ENCODE results near the gene ZNF764.
"Not testable (repeated sequence)": the region's sequence is repeated elsewhere in the genome, so short reads cannot be mapped to it uniquely, and the experiment has no call there.

Gene ZNF764

GRCh38 chr16:30548416-30549253 lies 9.5 kb downstream of the ZNF764 start:
- Histone ChIP-seq H3K4me2 (ENCODE audit: low read length) (no peak overlapping the region), H3K9me3 (ENCODE audit: control insufficient read depth, low read length) (no peaks in the 10 kb centered on the region), H2AFZ (no peak overlapping the region), H3K4me3 (ENCODE audit: low read depth, low read length) (no peak overlapping the region), H3K4me1 (peaks cover 3% of the 10 kb centered on the region), H3K9ac (no peak overlapping the region), H3K27me3 (ENCODE audit: control insufficient read depth, insufficient read depth, low read length) (no peaks in the 10 kb centered on the region), H3K79me2 (peaks cover 12% of the 10 kb centered on the region), H3K36me3 (ENCODE audit: control insufficient read depth, insufficient read depth, low read length) (no peaks in the 10 kb centered on the region), H3K27ac (no peak overlapping the region)
- no peak for TF ChIP-seq CTCF (IDR thresholded peaks at IDR 0.05)

GRCh38 chr16:30546115-30546514 lies 12.1 kb downstream of the ZNF764 start:
- Histone ChIP-seq H3K9ac (no peak overlapping the region), H3K27ac (no peak overlapping the region)

GRCh38 chr16:30543067-30543466 lies 15.1 kb downstream of the ZNF764 start:
- Histone ChIP-seq H3K9me3 (ENCODE audit: control insufficient read depth, low read length) (no peaks in the 10 kb centered on the region), H3K4me1 (no peaks in the 10 kb centered on the region), H2AFZ (no peak overlapping the region), H3K27me3 (ENCODE audit: control insufficient read depth, insufficient read depth, low read length) (no peaks in the 10 kb centered on the region), H3K79me2 (peaks cover 26% of the 10 kb centered on the region), H3K4me3 (ENCODE audit: low read depth, low read length) (no peak overlapping the region), H3K27ac (no peak overlapping the region), H3K36me3 (ENCODE audit: control insufficient read depth, insufficient read depth, low read length) (no peaks in the 10 kb centered on the region), H3K4me2 (ENCODE audit: low read length) (no peak overlapping the region), H3K9ac (no peak overlapping the region)
- no peak for TF ChIP-seq CTCF (IDR thresholded peaks at IDR 0.05)

More at GRCh38 chr16:30546115-30546514, 12.1 kb downstream of the ZNF764 start:
- Histone ChIP-seq H3K27me3 (ENCODE audit: control insufficient read depth, insufficient read depth, low read length) (no peaks in the 10 kb centered on the region), H3K4me2 (ENCODE audit: low read length) (no peak overlapping the region), H3K4me1 (no peaks in the 10 kb centered on the region), H2AFZ (no peak overlapping the region), H3K9me3 (ENCODE audit: control insufficient read depth, low read length) (no peaks in the 10 kb centered on the region), H3K4me3 (ENCODE audit: low read depth, low read length) (no peak overlapping the region), H3K36me3 (ENCODE audit: control insufficient read depth, insufficient read depth, low read length) (no peaks in the 10 kb centered on the region), H3K79me2 (peaks cover 26% of the 10 kb centered on the region)
- TF ChIP-seq CTCF (IDR thresholded peaks at IDR 0.05) = no peak

- Histone ChIP-seq H3K4me2 (ENCODE audit: low read length) (no peak overlapping the region), H3K4me3 (ENCODE audit: low read depth, low read length) (no peak overlapping the region), H3K79me2 (peaks cover 26% of the 10 kb centered on the region), H3K36me3 (ENCODE audit: control insufficient read depth, insufficient read depth, low read length) (no peaks in the 10 kb centered on the region), H3K9ac (no peak overlapping the region), H3K4me1 (no peaks in the 10 kb centered on the region), H3K9me3 (ENCODE audit: control insufficient read depth, low read length) (no peaks in the 10 kb centered on the region), H2AFZ (no peak overlapping the region), H3K27me3 (ENCODE audit: control insufficient read depth, insufficient read depth, low read length) (no peaks in the 10 kb centered on the region), H3K27ac (no peak overlapping the region)
- no peak for TF ChIP-seq CTCF (IDR thresholded peaks at IDR 0.05)
Observed at GRCh38 chr16:30541502-30542329, 16.5 kb downstream of the ZNF764 start.

- H3K9me3 ChIP-seq (ENCODE audit: control insufficient read depth, low read length); H3K4me3 ChIP-seq (ENCODE audit: low read depth, low read length); H3K27me3 ChIP-seq (ENCODE audit: control insufficient read depth, insufficient read depth, low read length); H3K9ac ChIP-seq; H3K36me3 ChIP-seq (ENCODE audit: control insufficient read depth, insufficient read depth, low read length); H3K4me2 ChIP-seq (ENCODE audit: low read length); H2AFZ ChIP-seq; H3K27ac ChIP-seq; H3K4me1 ChIP-seq: not testable (repeated sequence)
- peaks cover 21% of the 10 kb centered on the region for H3K79me2 ChIP-seq
Observed at GRCh38 chr16:30540916-30541464, 17.2 kb downstream of the ZNF764 start.

- H3K9ac ChIP-seq; H3K9me3 ChIP-seq (ENCODE audit: control insufficient read depth, low read length); H3K4me2 ChIP-seq (ENCODE audit: low read length); H3K27me3 ChIP-seq (ENCODE audit: control insufficient read depth, insufficient read depth, low read length); H3K36me3 ChIP-seq (ENCODE audit: control insufficient read depth, insufficient read depth, low read length); H3K4me3 ChIP-seq (ENCODE audit: low read depth, low read length); H3K4me1 ChIP-seq; H3K27ac ChIP-seq; H2AFZ ChIP-seq: not testable (repeated sequence)
- peaks cover 21% of the 10 kb centered on the region for H3K79me2 ChIP-seq
Observed at GRCh38 chr16:30539986-30540526, 18.1 kb downstream of the ZNF764 start.
